T-helper 17 cell (primary cell): Measurements from ENCODE around the gene KAZN. TPM values are rescaled to one million over a fixed set of nuclear protein-coding genes. Genes with fewer than 3 reads are reported as not detected.

ENCODE experiments used
- ATAC-seq: fragments of 150-1000 bp; cut with Tn5 transposase; 2 replicates; pipeline ENCODE4 v1.10.0; 2021; ENCODE audit warnings: mild to moderate bottlenecking, moderate library complexity
- DNase-seq, 3 donors: peaks; one replicate each; pipeline versions ENCODE4 v3.0.0 to v3.0.0-alpha.2; 2020 to 2021
- H3K9me3 ChIP-seq: one replicate; pipeline ENCODE4 v1.7.0; 2013; ENCODE audit warnings: low read length, mild to moderate bottlenecking; ENCODE audit not compliant: control insufficient read depth, poor library complexity, severe bottlenecking
- H3K27ac Mint-ChIP-seq: one replicate; pipeline ENCODE4 v1.8.0; 2022; ENCODE audit warnings: mild to moderate bottlenecking, moderate library complexity, mixed read lengths
- H3K27me3 Mint-ChIP-seq: one replicate; pipeline ENCODE4 v1.8.0; 2022; ENCODE audit warnings: mixed read lengths
- H3K36me3 Mint-ChIP-seq: one replicate; pipeline ENCODE4 v1.8.0; 2022; ENCODE audit warnings: low read depth, mixed read lengths
- H3K4me1 Mint-ChIP-seq: one replicate; pipeline ENCODE4 v1.8.0; 2022; ENCODE audit warnings: mild to moderate bottlenecking, mixed read lengths
- H3K4me3 Mint-ChIP-seq: one replicate; pipeline ENCODE4 v1.8.0; 2022; ENCODE audit warnings: mild to moderate bottlenecking, moderate library complexity, mixed read lengths
- total RNA-seq, 4 donors: library from RNA in 2 of 4; stranded (reverse) in 2 of 4; gene quantifications; one replicate each; pipeline ENCODE4 v1.2.3 and lab custom pipeline; 2022 to 2026

The KAZN gene
- total RNA-seq, 2 donors from 2014 or later = 0.10 to 0.62 TPM

GRCh38 chr1:15043934-15044333, 445.4 kb downstream of the KAZN start:
- Mint-ChIP-seq H3K4me1 (no peaks in the 10 kb centered on the region), H3K27me3 (peaks cover 5% of the 10 kb centered on the region), H3K27ac (no peak overlapping the region), H3K36me3 (no peaks in the 10 kb centered on the region), H3K4me3 (no peak overlapping the region)
- no peaks in the 10 kb centered on the region for H3K9me3 ChIP-seq
- no peak for DNase-seq
- no peak for ATAC-seq

- Mint-ChIP-seq H3K4me1 (no peaks in the 10 kb centered on the region), H3K27ac (no peak overlapping the region), H3K4me3 (no peak overlapping the region), H3K36me3 (no peaks in the 10 kb centered on the region), H3K27me3 (peaks cover 5% of the 10 kb centered on the region)
- ATAC-seq (no peak), DNase-seq (no peak)
- no peaks in the 10 kb centered on the region for H3K9me3 ChIP-seq
Observed at GRCh38 chr1:15045123-15045522, 446.6 kb downstream of the KAZN start.

GRCh38 chr1:15046487-15047165, 448.1 kb downstream of the KAZN start:
- ATAC-seq = no peak

GRCh38 chr1:15047237-15047636, 448.8 kb downstream of the KAZN start:
- H3K9me3 ChIP-seq = no peaks in the 10 kb centered on the region
- H3K27me3 Mint-ChIP-seq = peaks cover 9% of the 10 kb centered on the region
- ATAC-seq = no peak
- no peak overlapping the region for H3K4me3 Mint-ChIP-seq
- H3K4me1 Mint-ChIP-seq = no peaks in the 10 kb centered on the region
- no peaks in the 10 kb centered on the region for H3K36me3 Mint-ChIP-seq
- H3K27ac Mint-ChIP-seq = no peak overlapping the region
- DNase-seq = no peak

More at GRCh38 chr1:15046487-15047165, 448.1 kb downstream of the KAZN start:
- DNase-seq = peak in 1 of 3 donors; percentile 30
- no peaks in the 10 kb centered on the region for H3K9me3 ChIP-seq
- peaks cover 9% of the 10 kb centered on the region for H3K27me3 Mint-ChIP-seq
- H3K27ac Mint-ChIP-seq = peak overlapping the region; percentile 19
- H3K4me3 Mint-ChIP-seq = no peak overlapping the region
- H3K4me1 Mint-ChIP-seq = no peaks in the 10 kb centered on the region
- H3K36me3 Mint-ChIP-seq = no peaks in the 10 kb centered on the region

- DNase-seq (no peak), ATAC-seq (no peak)
- H3K27ac Mint-ChIP-seq = no peak overlapping the region
- no peak overlapping the region for H3K4me3 Mint-ChIP-seq
- H3K27me3 Mint-ChIP-seq = peaks cover 9% of the 10 kb centered on the region
- no peaks in the 10 kb centered on the region for H3K36me3 Mint-ChIP-seq
- no peaks in the 10 kb centered on the region for H3K4me1 Mint-ChIP-seq
- no peaks in the 10 kb centered on the region for H3K9me3 ChIP-seq
Observed at GRCh38 chr1:15048437-15048980, 450.0 kb downstream of the KAZN start.

- Mint-ChIP-seq H3K4me3 (no peak overlapping the region), H3K36me3 (no peaks in the 10 kb centered on the region), H3K4me1 (no peaks in the 10 kb centered on the region), H3K27ac (no peak overlapping the region), H3K27me3 (peaks cover 10% of the 10 kb centered on the region)
- DNase-seq (no peak), ATAC-seq (no peak)
- no peaks in the 10 kb centered on the region for H3K9me3 ChIP-seq
Observed at GRCh38 chr1:15049067-15049466, 450.6 kb downstream of the KAZN start.

GRCh38 chr1:15051882-15052528, 453.5 kb downstream of the KAZN start:
- H3K4me3 Mint-ChIP-seq = no peak overlapping the region
- H3K27me3 Mint-ChIP-seq = peaks cover 22% of the 10 kb centered on the region
- no peaks in the 10 kb centered on the region for H3K9me3 ChIP-seq
- peaks cover 2% of the 10 kb centered on the region for H3K4me1 Mint-ChIP-seq
- ATAC-seq (no peak), DNase-seq (no peak)
- H3K27ac Mint-ChIP-seq = no peak overlapping the region
- H3K36me3 Mint-ChIP-seq = no peaks in the 10 kb centered on the region

GRCh38 chr1:15053153-15053552, 454.7 kb downstream of the KAZN start:
- no peak overlapping the region for H3K4me3 Mint-ChIP-seq
- DNase-seq (no peak), ATAC-seq (no peak)
- no peaks in the 10 kb centered on the region for H3K9me3 ChIP-seq
- peaks cover 2% of the 10 kb centered on the region for H3K4me1 Mint-ChIP-seq
- H3K36me3 Mint-ChIP-seq = no peaks in the 10 kb centered on the region
- no peak overlapping the region for H3K27ac Mint-ChIP-seq
- peaks cover 33% of the 10 kb centered on the region for H3K27me3 Mint-ChIP-seq

GRCh38 chr1:15055736-15056415, 457.4 kb downstream of the KAZN start:
- no peak for ATAC-seq

GRCh38 chr1:15056515-15057285, 458.2 kb downstream of the KAZN start:
- Mint-ChIP-seq H3K4me1 (peaks cover 2% of the 10 kb centered on the region), H3K27ac (no peak overlapping the region), H3K4me3 (no peak overlapping the region), H3K36me3 (no peaks in the 10 kb centered on the region), H3K27me3 (peaks cover 44% of the 10 kb centered on the region)
- no peak for DNase-seq
- ATAC-seq = no peak
- no peaks in the 10 kb centered on the region for H3K9me3 ChIP-seq

More at GRCh38 chr1:15055736-15056415, 457.4 kb downstream of the KAZN start:
- Mint-ChIP-seq H3K4me1 (peaks cover 2% of the 10 kb centered on the region), H3K36me3 (no peaks in the 10 kb centered on the region), H3K4me3 (no peak overlapping the region), H3K27ac (no peak overlapping the region), H3K27me3 (peaks cover 44% of the 10 kb centered on the region)
- no peaks in the 10 kb centered on the region for H3K9me3 ChIP-seq
- no peak for DNase-seq

- H3K9me3 ChIP-seq = no peaks in the 10 kb centered on the region
- no peak for DNase-seq
- ATAC-seq = no peak
- Mint-ChIP-seq H3K36me3 (no peaks in the 10 kb centered on the region), H3K27ac (no peak overlapping the region), H3K4me1 (peaks cover 2% of the 10 kb centered on the region), H3K27me3 (peaks cover 44% of the 10 kb centered on the region), H3K4me3 (no peak overlapping the region)
Observed at GRCh38 chr1:15057834-15058233, 459.3 kb downstream of the KAZN start.

GRCh38 chr1:15058261-15058660, 459.8 kb downstream of the KAZN start:
- no peak for ATAC-seq
- no peak overlapping the region for H3K4me3 Mint-ChIP-seq
- no peak overlapping the region for H3K27ac Mint-ChIP-seq
- no peak for DNase-seq
- no peaks in the 10 kb centered on the region for H3K36me3 Mint-ChIP-seq
- H3K9me3 ChIP-seq = no peaks in the 10 kb centered on the region
- H3K27me3 Mint-ChIP-seq = peaks cover 44% of the 10 kb centered on the region
- H3K4me1 Mint-ChIP-seq = peaks cover 2% of the 10 kb centered on the region

GRCh38 chr1:15060104-15060503, 461.6 kb downstream of the KAZN start:
- no peaks in the 10 kb centered on the region for H3K9me3 ChIP-seq
- ATAC-seq (no peak), DNase-seq (no peak)
- Mint-ChIP-seq H3K4me1 (peaks cover 2% of the 10 kb centered on the region), H3K27me3 (peaks cover 38% of the 10 kb centered on the region), H3K4me3 (no peak overlapping the region), H3K36me3 (no peaks in the 10 kb centered on the region), H3K27ac (no peak overlapping the region)
